Mesothelial cell of epicardium (in vitro differentiated cells): ENCODE measurements around the gene FGF8. TPM values are rescaled to one million over a fixed set of nuclear protein-coding genes. Genes with fewer than 3 reads are reported as not detected.

Source experiments
- DNase-seq, 2 experiments: peaks; one replicate each; pipeline ENCODE4 v3.0.0; 2021; ENCODE audit warnings: low spot score in 2 of 2; ENCODE audit not compliant: unreplicated experiment in 2 of 2
- H3K27ac Mint-ChIP-seq: 2 replicates; pipeline ENCODE4 v1.8.0; 2021; ENCODE audit warnings: mixed read lengths
- H3K27me3 Mint-ChIP-seq: 2 replicates; pipeline ENCODE4 v1.8.0; 2021; ENCODE audit warnings: low read depth, mixed read lengths
- H3K36me3 Mint-ChIP-seq: 2 replicates; pipeline ENCODE4 v1.8.0; 2021; ENCODE audit warnings: mixed read lengths
- H3K4me1 Mint-ChIP-seq: 2 replicates; pipeline ENCODE4 v1.8.0; 2021; ENCODE audit warnings: mixed read lengths
- H3K4me3 Mint-ChIP-seq: 2 replicates; pipeline ENCODE4 v1.8.0; 2021; ENCODE audit warnings: mild to moderate bottlenecking, moderate library complexity, mixed read lengths
- H3K9me3 Mint-ChIP-seq: 2 replicates; pipeline ENCODE4 v1.8.0; 2021; ENCODE audit warnings: mixed read lengths
- total RNA-seq: library from RNA; stranded (reverse); gene quantifications from 3 replicates; pipeline ENCODE4 v1.2.1, GENCODE V29; 2021
- TF ChIP-seq, protein P1 (sequence below): fragments of 200-600 bp; sonication (generic); IDR thresholded peaks from one replicate; pipeline ENCODE4 v1.5.0; 2021; ENCODE audit warnings: antibody characterized with exemption; ENCODE audit not compliant: unreplicated experiment

The FGF8 gene
- total RNA-seq, 1 donor from 2014 or later, result not detected

- Mint-ChIP-seq H3K27me3 (peaks cover 92% of the 10 kb centered on the region), H3K4me1 (peaks cover 10% of the 10 kb centered on the region), H3K9me3 (no peaks in the 10 kb centered on the region), H3K36me3 (peaks cover 8% of the 10 kb centered on the region), H3K27ac (no peak overlapping the region), H3K4me3 (no peak overlapping the region)
- TF ChIP-seq, protein P1, sequence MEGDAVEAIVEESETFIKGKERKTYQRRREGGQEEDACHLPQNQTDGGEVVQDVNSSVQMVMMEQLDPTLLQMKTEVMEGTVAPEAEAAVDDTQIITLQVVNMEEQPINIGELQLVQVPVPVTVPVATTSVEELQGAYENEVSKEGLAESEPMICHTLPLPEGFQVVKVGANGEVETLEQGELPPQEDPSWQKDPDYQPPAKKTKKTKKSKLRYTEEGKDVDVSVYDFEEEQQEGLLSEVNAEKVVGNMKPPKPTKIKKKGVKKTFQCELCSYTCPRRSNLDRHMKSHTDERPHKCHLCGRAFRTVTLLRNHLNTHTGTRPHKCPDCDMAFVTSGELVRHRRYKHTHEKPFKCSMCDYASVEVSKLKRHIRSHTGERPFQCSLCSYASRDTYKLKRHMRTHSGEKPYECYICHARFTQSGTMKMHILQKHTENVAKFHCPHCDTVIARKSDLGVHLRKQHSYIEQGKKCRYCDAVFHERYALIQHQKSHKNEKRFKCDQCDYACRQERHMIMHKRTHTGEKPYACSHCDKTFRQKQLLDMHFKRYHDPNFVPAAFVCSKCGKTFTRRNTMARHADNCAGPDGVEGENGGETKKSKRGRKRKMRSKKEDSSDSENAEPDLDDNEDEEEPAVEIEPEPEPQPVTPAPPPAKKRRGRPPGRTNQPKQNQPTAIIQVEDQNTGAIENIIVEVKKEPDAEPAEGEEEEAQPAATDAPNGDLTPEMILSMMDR, result no peak
- no peak for DNase-seq
Observed at GRCh38 chr10:101772895-101773761, 2.8 kb downstream of the FGF8 start.

GRCh38 chr10:101772017-101772894, 3.7 kb downstream of the FGF8 start:
- DNase-seq, result no peak
- no peak overlapping the region for H3K4me3 Mint-ChIP-seq
- H3K27me3 Mint-ChIP-seq, result peaks cover 89% of the 10 kb centered on the region
- no peaks in the 10 kb centered on the region for H3K9me3 Mint-ChIP-seq
- H3K36me3 Mint-ChIP-seq, result no peaks in the 10 kb centered on the region
- TF ChIP-seq, protein P1, result no peak
- H3K27ac Mint-ChIP-seq, result no peak overlapping the region
- H3K4me1 Mint-ChIP-seq, result peaks cover 7% of the 10 kb centered on the region

DNA sequence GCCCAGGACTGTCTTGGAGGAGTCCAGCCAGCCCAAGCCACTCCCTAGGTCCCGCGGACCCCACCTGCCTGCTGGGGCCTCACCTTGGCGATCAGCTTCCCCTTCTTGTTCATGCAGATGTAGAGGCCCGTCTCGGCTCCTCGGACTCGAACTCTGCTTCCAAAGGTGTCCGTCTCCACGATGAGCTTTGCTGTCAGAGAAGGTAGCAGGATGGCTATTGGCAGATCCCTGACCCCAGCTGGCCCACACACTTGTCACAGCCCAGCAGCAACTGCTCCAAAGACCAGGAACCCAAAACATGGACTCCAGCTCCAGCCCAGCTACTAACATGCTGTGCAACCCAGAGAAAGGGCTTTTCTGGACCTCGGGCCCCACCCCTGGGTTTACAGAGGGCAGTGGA, 4.5 kb downstream of the FGF8 start:
- TF ChIP-seq, protein P1, result no peak
- DNase-seq, result no peak
- Mint-ChIP-seq H3K4me1 (peaks cover 7% of the 10 kb centered on the region), H3K9me3 (no peaks in the 10 kb centered on the region), H3K36me3 (no peaks in the 10 kb centered on the region), H3K27ac (no peak overlapping the region), H3K27me3 (peaks cover 89% of the 10 kb centered on the region), H3K4me3 (no peak overlapping the region)

DNA sequence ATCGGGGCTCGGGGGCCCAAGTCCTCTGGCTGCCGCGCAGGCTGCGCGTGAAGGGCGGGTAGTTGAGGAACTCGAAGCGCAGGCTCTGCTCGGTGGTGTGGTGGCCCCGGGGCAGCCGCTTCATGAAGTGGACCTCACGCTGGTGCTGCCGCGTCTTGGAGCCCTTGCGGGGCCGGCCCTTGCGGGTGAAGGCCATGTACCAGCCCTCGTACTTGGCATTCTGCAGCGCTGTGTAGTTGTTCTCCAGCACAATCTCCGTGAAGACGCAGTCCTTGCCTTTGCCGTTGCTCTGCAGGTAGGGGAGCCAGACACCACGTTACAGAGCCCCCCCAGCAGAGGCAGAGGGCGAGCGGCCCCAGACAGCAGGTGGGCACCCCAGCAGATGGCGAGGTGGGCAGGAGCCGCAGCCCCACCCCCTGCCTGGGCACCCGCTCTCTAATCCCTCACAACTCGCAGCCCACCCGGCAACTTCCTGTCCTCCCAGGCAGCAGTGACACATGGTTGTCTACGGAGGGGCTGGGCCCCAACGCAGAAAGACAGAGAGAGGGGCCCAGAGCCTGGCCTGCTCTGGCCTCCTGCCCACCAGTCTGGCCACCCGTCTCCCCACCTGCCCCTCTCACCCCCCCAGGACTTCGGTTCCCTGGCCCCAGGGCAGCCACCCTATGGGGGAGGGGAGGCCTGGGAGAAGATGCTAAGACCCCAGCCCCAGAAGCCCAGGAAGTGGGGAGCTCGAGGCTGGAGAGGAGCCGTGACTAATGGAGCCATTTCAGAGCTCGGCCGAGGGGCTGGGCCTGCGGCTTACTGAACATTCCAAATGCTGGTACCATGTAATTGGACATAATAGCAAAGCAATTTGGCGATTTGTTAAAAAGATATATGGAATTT, 5.3 kb downstream of the FGF8 start:
- Mint-ChIP-seq H3K27me3 (peaks cover 96% of the 10 kb centered on the region), H3K36me3 (no peaks in the 10 kb centered on the region), H3K27ac (no peak overlapping the region), H3K4me1 (peaks cover 7% of the 10 kb centered on the region), H3K4me3 (no peak overlapping the region), H3K9me3 (no peaks in the 10 kb centered on the region)
- TF ChIP-seq, protein P1, result no peak
- no peak for DNase-seq

GRCh38 chr10:101769541-101770180, 6.3 kb downstream of the FGF8 start:
- Mint-ChIP-seq H3K27ac (no peak overlapping the region), H3K36me3 (no peaks in the 10 kb centered on the region), H3K9me3 (no peaks in the 10 kb centered on the region), H3K4me3 (no peak overlapping the region), H3K4me1 (peaks cover 6% of the 10 kb centered on the region), H3K27me3 (peaks cover 96% of the 10 kb centered on the region)
- no peak for DNase-seq
- TF ChIP-seq, protein P1, result no peak
